ENCODE measurements around the gene PRKAR1B.

GRCh38 chr7:725223-726005 lies 1.7 kb downstream of the PRKAR1B start:
- TF ChIP-seq CTCF (IDR thresholded peaks at IDR 0.05) (no peak), POLR2A (IDR thresholded peaks at IDR 0.05) (no peak)

Measured in thyroid gland (tissue), 4 donors.